DMS53 (cell line): ENCODE results near the gene NPLOC4.

ENCODE experiments used
- DNase-seq: peaks from one replicate; lab custom pipeline; 2025; lab: John Stamatoyannopoulos, UW

The NPLOC4 gene

DNA sequence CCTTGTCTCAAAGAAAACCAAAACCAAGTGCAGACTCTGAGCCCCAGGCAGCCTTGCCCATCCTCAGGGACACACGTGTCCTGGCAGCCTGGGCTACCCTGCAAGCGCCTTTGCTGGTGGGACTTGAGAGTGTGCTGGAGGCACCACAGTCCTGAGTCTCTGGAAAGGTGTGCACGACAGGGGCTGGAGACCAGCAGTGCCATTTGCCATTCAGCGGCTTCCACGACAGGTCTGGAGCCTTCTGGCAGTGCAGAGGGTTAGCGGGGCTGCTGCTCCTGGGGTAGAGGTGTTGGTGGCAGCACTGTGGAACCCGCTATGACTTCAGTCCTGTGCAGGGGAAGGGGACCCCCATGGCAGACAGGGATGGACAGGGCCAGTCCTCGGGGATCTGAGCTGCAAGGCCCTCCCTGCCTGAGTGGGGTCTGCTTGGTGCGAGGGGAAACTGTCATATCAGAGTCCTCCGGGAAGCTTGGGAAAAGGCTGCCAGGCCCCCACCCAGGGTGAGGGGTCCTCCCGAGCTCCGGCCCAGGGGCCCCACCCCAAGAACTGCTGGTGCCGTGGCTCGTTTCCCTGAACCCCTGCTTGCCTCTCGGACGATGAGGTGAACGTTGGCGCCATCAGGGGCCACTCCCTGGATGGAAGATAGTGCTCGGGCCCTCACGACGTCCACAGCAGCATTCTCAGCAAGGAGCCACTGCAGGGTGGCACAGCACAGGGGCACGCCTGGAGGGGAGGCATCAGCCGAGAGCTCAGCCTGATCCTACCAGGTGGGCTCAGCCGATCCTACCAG is 91.6 kb downstream of the NPLOC4 start:
- no peak for DNase-seq

GRCh38 chr17:81544281-81544974 is 92.5 kb downstream of the NPLOC4 start:
- DNase-seq, result no peak

GRCh38 chr17:81543756-81544155 is 93.2 kb downstream of the NPLOC4 start:
- no peak for DNase-seq

DNA sequence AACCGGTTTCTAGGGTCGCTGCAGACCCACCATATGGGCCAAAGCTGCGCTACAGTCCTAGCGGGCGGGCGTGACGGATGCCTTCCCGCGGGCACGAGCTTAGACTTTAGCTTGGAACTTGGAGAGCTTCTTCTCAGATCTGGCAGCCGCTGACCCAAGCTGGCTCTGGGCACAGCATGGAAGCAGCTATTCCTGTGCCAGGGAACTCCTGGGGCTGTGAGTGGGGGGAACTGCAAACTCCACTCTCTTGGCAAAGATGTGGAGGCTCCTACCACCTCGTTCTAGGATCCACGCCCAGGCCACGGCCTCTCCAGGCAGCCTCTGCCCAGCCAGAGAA is 93.6 kb downstream of the NPLOC4 start:
- DNase-seq, result no peak

DNA sequence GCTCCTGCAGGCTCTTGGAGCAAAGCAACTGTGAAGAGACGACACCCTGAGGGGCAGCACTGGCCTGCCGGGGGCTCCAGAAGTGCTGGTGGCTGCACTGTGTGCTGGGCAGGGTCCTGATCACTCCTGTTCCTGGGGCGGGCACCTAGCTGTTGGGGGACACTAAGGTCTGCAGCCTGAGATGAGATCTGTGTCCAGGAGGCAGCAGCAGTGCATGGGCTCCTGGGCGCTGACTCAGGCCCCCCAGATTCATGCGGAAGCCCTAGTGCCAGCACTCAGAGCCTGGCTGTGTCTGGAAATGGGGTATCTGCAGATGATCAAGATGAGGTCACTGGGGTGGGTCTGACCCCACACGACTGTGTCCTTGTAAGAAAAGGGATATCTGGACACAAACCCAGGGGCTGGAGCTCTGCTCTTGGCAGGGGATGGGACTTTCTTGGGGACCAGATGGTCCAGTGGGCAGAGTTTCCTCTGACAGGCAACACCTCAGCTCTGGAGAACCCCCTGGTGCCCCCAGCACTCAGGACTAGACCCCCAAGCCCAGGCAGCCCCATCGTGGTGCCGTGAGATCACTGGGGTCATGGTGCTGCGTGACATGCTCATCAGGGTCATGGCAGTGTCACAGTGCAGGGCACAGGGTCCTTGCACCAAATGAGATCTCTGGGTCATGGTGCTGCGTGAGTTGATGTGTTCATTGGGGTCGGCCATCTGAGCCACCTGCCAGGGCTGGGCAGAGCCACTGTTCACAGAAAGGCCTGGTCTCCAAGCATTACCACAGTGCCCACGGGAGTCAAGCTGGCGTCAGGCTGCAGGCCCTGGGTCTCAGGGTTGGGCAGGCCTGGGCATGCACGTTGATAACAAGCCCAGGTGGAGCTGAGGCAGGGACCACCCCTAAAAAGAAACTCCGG is 94.2 kb downstream of the NPLOC4 start:
- DNase-seq, result no peak

- DNase-seq, result no peak
Observed at GRCh38 chr17:81541123-81541522, 95.8 kb downstream of the NPLOC4 start.

DNA sequence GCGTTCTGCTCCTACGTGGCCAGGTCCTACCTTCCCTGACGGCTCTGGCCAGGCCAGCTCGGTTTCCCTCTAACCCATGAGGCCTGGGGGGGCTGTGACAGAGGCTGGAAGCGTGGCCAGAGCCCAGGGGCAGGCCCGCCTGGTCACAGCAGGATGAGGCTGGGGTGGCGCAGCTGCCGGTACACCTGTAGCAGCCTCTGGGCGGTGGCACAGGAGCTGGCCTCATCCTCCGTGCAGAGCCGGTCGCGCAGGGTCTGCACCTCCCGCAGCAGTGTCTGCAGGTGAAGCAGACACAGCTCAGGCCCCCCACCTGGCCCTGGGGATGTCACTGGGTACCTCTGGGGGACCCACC is 96.3 kb downstream of the NPLOC4 start:
- DNase-seq, result no peak

DNA sequence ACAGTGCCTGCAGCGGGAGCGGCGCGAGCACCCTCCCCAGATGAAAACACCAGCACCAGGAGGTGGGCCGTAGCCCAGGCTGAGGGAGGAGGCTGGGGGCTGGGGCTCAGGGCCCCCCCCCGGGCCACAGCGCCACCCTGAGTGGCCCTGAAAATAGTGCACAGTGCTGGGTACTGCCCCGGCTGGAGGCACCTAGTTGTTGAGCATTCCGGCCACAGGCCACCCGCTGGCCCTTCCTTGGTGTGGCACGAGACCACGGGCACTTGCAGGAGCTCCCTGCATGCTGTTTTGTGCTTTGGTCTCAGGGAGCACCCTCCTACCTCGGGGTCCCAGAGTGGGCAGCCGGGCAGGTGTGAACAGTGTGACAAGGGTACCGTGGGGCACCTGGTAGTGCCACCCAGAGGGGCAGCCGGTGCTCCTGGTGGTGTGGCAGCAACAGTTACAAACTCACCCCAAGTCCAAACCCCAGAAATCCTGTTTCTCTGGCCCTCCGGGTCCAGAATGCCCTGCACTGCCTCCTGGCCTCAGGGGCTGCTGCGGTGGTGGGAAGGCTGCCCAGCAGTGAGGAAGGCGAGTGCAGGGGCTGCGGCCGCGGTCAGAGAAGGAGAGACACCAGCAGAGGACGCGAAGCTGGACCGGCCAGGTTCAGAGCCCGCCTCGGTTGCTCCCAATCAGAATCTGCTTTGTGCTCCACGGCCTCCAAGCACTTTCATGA is 96.8 kb downstream of the NPLOC4 start:
- DNase-seq, result no peak

DNA sequence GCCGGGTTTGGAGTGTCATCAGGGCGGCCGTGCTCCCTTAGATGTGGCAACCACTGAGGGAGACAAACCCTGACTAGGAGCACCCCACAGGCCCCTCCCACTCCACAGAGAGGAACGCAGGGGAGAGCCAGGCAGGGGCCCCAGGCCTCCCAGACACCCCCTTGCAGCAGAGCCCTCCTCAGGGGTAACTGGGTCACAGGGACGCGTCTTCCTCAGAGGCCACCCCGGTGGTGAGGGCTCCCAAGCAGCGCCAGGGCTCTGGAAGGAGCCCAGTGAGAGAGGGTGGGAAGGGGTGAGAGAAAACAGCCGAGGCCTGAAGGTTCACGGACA is 97.4 kb downstream of the NPLOC4 start:
- DNase-seq, result no peak

- peak; percentile 67 for DNase-seq
Observed at GRCh38 chr17:81538651-81539570, 98.0 kb downstream of the NPLOC4 start.

DNA sequence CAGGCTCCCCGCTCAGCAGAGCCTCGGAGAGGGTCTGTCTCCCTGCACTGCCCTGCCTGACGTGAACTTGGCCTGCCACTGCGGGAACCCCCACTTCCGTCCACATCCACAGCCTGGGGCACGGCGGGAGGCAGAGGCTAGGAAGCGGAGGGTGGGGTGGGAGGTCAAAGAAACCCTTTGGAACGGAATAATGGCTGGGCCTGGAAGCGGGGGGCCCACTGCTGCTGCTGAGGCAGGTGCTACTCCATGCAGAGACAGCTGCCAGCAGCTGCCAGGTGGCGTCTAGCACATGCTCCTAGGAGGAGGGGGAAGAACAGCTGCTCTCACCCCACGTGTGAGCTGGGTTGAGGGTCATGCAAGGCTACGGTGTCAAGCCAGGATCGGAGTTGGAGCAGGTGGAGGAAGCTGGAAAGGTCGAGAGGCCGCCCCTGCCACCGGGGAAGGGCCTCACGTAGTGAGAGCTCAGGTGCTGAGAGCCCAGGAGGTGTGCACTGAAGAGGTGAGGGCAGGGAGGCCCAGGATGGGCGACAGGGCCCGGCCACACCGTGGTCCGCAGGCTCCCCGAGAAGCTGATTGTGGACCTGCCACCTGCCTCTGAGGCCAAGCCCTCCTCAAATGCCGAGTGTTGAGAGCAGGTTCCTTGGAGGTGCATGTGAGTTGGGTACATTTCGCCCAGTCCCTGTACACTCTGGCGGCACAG is 98.9 kb downstream of the NPLOC4 start:
- DNase-seq, result peak; percentile 99

DNA sequence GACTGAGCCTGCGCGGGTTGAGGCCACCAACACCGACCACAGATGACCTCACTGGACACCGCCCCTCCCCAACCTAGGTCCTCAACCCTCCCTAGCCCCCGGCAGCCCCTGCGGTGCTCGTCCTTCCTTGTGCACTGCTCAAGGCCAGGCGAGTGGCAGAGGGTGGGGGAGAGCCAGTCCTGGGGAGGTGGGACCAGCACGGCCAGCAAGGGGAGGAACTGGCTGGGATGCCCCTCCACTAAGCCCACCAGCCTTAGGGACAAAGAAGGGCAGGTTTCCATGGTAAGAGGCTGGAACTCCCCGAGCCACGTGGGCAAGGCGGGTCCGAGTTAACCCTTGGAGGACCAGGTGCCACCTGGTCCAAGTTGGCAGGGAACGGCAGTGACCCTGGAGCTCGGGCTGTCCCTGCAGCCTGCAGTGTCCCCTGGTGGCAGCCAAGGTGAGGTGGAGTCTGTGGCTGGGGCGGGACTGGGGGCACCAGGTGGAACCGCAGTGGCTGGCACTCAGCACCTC is 99.5 kb downstream of the NPLOC4 start:
- peak; percentile 97 for DNase-seq

- DNase-seq, result no peak
Observed at GRCh38 chr17:81536299-81537290, 100.3 kb downstream of the NPLOC4 start.

DNA sequence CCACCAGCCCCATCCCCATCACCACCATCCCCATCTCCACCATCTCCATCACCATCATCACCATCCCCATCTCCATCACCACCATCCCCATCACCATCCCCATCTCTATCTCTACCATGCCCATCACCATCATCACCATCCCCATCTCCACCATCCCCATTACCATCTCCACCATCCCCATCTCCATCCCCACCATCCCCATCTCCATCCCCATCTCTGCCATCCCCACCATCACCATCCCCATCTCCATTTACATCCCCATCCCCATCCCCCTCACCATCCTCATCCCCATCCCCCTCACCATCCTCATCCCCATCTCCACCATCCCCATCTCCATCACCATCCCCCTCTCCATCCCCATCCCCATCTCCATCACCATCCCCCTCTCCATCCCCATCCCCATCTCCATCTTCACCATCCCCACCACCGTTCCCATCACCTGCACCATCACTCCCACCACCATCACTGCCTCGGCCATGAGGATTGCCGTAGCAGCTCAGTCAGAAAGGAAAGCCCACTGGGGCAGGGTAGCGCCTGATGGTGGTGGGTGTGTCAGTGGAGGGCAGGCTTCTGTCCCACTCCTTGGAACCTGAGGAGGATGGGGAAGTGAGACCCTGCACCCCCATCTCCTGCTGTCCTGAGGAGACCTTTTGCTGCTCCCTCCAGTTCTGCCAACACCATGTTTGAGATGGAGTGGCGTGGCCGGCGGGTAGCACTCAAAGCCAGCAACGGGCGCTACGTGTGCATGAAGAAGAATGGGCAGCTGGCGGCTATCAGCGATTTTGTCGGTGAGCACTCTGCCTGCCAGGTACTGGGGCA is 101.2 kb downstream of the NPLOC4 start:
- no peak for DNase-seq

DNA sequence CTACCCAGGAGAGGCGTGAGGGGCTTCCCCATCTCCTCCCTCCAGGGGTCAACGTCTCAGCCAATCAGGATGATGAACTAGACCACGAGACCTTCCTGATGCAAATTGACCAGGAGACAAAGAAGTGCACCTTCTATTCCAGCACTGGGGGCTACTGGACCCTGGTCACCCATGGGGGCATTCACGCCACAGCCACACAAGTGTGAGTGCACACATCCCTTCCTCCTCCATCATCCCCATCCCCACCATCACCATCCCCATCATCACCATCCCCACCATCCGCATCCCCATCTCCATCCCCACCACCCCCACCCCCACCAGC is 101.9 kb downstream of the NPLOC4 start:
- DNase-seq, result no peak

- peak; percentile 60 for DNase-seq
Observed at GRCh38 chr17:81534157-81535006, 102.5 kb downstream of the NPLOC4 start.
